Bronchial smooth muscle cell (primary cell): ENCODE data around the gene WFDC9. TPM values are rescaled to one million over a fixed set of nuclear protein-coding genes. Genes with fewer than 3 reads are reported as not detected.

Source experiments
- total RNA-seq: library from RNA; depleted of rRNA; stranded (reverse); fragments of >200 nt; gene quantifications from 2 replicates; pipeline ENCODE4 v1.2.1, GENCODE V29; 2014

Gene WFDC9
- not detected in 2 replicates for total RNA-seq

GRCh38 chr20:45631184-45631583 lies at the start of gene WFDC9:
Gene WFDC9 (minus strand): TSS chr20:45631284. CDS start chr20:45610181, 21,103 bp downstream.

DNA sequence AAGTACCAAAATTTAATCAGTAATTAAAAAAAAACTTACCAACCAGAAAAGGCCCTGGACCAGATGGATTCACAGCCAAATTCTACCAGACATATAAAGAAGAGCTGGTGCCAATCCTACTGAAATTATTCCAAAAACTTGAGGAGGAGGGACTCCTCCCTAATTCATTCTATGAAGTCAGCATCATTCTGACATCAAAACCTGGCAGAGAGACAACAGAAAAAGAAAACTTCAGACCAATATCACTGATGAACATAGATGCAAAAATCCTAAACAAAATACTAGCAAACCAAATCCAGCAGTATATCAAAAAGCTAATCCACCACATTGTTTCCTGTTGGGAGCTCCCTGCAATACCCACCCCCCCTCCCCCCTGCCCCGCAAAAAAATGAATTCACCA lies 39.1 kb upstream of the WFDC9 start, which contains the start of gene WFDC11:
Gene WFDC11, minus strand, starts transcription at position 101 of the 400 bp plus-strand sequence. CDS start 19,639 bp downstream, outside the sequence.

GRCh38 chr20:45629496-45630100 lies 1.5 kb downstream of the WFDC9 start, which contains the start of gene WFDC10A:
Gene WFDC10A (plus strand): TSS chr20:45629739. CDS start chr20:45629814, 75 bp downstream.

GRCh38 chr20:45579184-45579583 lies 51.9 kb downstream of the WFDC9 start, which contains the start of gene WFDC8:
Gene WFDC8 (minus strand): TSS chr20:45579284. CDS start chr20:45579247, 37 bp downstream.

Other genes with a start within 250 kb of the WFDC9 start
- gene DBNDD2, start 223.0 kb downstream of the WFDC9 start, total RNA-seq: 0.34 and 0.63 TPM in 2 replicates
- gene PIGT, start 215.1 kb downstream of the WFDC9 start, total RNA-seq: 17.5 and 29.5 TPM in 2 replicates
- gene WFDC2, start 161.5 kb downstream of the WFDC9 start, total RNA-seq: not detected in 2 replicates
- not detected in 2 replicates for gene SPINT3, start 115.7 kb downstream of the WFDC9 start, total RNA-seq
- gene WFDC6, start 91.8 kb downstream of the WFDC9 start, total RNA-seq: not detected in 2 replicates
- not detected in 2 replicates for gene EPPIN, start 83.9 kb downstream of the WFDC9 start, total RNA-seq
- gene WFDC8, start 52.0 kb downstream of the WFDC9 start, total RNA-seq: not detected in 2 replicates
- gene WFDC10A, start 1.5 kb downstream of the WFDC9 start, total RNA-seq: not detected in 2 replicates
- gene WFDC11, start 39.0 kb upstream of the WFDC9 start, total RNA-seq: not detected in 2 replicates
- not detected in 2 replicates for gene WFDC13, start 70.8 kb upstream of the WFDC9 start, total RNA-seq
- 0.26 TPM in 1 of 2 replicates, not detected in the other for gene WFDC10B, start 73.7 kb upstream of the WFDC9 start, total RNA-seq
- gene SPINT4, start 91.1 kb upstream of the WFDC9 start, total RNA-seq: not detected in 2 replicates
- 0.17 and 0.95 TPM in 2 replicates for gene WFDC3, start 160.6 kb upstream of the WFDC9 start, total RNA-seq
- 16.9 and 20.5 TPM in 2 replicates for gene DNTTIP1, start 160.7 kb upstream of the WFDC9 start, total RNA-seq
- gene UBE2C, start 181.4 kb upstream of the WFDC9 start, total RNA-seq: 1.9 and 3.9 TPM in 2 replicates
- gene TNNC2, start 196.0 kb upstream of the WFDC9 start, total RNA-seq: 1.9 and 6.7 TPM in 2 replicates
- 80.1 and 108 TPM in 2 replicates for gene SNX21, start 202.5 kb upstream of the WFDC9 start, total RNA-seq
- gene ACOT8, start 226.1 kb upstream of the WFDC9 start, total RNA-seq: 46.2 and 58.5 TPM in 2 replicates
- 5.0 and 7.0 TPM in 2 replicates for gene ZSWIM3, start 226.3 kb upstream of the WFDC9 start, total RNA-seq
- 3.0 and 3.7 TPM in 2 replicates for gene ZSWIM1, start 249.9 kb upstream of the WFDC9 start, total RNA-seq